Parathyroid adenoma (tissue), 2 donors: ENCODE data around the gene LAMA2.

Experiments used
- H2AFZ ChIP-seq: fragments of 300-600 bp; sonication (generic); one replicate; pipeline ENCODE4 v1.7.0; 2017; ENCODE audit warnings: antibody characterized with exemption, mild to moderate bottlenecking
- H3K27ac ChIP-seq: fragments of 300-600 bp; sonication (generic); one replicate; pipeline ENCODE4 v1.7.0; 2017
- H3K27me3 ChIP-seq: fragments of 300-600 bp; sonication (generic); one replicate; pipeline ENCODE4 v1.7.0; 2017; ENCODE audit warnings: low read length; ENCODE audit not compliant: control insufficient read depth, insufficient read depth
- H3K36me3 ChIP-seq: fragments of 300-600 bp; sonication (generic); one replicate; pipeline ENCODE4 v1.7.0; 2017; ENCODE audit warnings: low read length; ENCODE audit not compliant: control insufficient read depth, insufficient read depth
- H3K4me1 ChIP-seq: fragments of 300-600 bp; sonication (generic); one replicate; pipeline ENCODE4 v1.7.0; 2017; ENCODE audit warnings: control low read depth
- H3K4me2 ChIP-seq: fragments of 300-600 bp; sonication (generic); one replicate; pipeline ENCODE4 v1.7.0; 2017; ENCODE audit warnings: low read length
- H3K4me3 ChIP-seq: fragments of 300-600 bp; sonication (generic); one replicate; pipeline ENCODE4 v1.7.0; 2017; ENCODE audit warnings: low read depth, low read length
- H3K79me2 ChIP-seq: fragments of 300-600 bp; sonication (generic); one replicate; pipeline ENCODE4 v1.7.0; 2017; ENCODE audit warnings: control low read depth
- H3K9ac ChIP-seq: fragments of 300-600 bp; sonication (generic); one replicate; pipeline ENCODE4 v1.7.0; 2017; ENCODE audit warnings: mild to moderate bottlenecking
- H3K9me3 ChIP-seq: fragments of 300-600 bp; sonication (generic); one replicate; pipeline ENCODE4 v1.7.0; 2017; ENCODE audit warnings: low read length; ENCODE audit not compliant: control insufficient read depth
- TF ChIP-seq, protein P1 (sequence below): fragments of 300-600 bp; sonication (generic); IDR thresholded peaks from one replicate; pipeline ENCODE4 v1.7.0; 2017; ENCODE audit warnings: antibody characterized with exemption, mild to moderate bottlenecking
- donor health status: primary hyperparathyroidism.

The LAMA2 gene

GRCh38 chr6:129312880-129313279 lies 429.9 kb downstream of the LAMA2 start:
- Histone ChIP-seq H3K27ac (no peak overlapping the region), H3K9me3 (peaks cover 2% of the 10 kb centered on the region), H3K36me3 (no peaks in the 10 kb centered on the region), H2AFZ (no peak overlapping the region), H3K9ac (no peak overlapping the region), H3K79me2 (no peaks in the 10 kb centered on the region), H3K4me1 (no peaks in the 10 kb centered on the region), H3K4me2 (no peak overlapping the region), H3K27me3 (no peaks in the 10 kb centered on the region), H3K4me3 (no peak overlapping the region)
- TF ChIP-seq, protein P1, sequence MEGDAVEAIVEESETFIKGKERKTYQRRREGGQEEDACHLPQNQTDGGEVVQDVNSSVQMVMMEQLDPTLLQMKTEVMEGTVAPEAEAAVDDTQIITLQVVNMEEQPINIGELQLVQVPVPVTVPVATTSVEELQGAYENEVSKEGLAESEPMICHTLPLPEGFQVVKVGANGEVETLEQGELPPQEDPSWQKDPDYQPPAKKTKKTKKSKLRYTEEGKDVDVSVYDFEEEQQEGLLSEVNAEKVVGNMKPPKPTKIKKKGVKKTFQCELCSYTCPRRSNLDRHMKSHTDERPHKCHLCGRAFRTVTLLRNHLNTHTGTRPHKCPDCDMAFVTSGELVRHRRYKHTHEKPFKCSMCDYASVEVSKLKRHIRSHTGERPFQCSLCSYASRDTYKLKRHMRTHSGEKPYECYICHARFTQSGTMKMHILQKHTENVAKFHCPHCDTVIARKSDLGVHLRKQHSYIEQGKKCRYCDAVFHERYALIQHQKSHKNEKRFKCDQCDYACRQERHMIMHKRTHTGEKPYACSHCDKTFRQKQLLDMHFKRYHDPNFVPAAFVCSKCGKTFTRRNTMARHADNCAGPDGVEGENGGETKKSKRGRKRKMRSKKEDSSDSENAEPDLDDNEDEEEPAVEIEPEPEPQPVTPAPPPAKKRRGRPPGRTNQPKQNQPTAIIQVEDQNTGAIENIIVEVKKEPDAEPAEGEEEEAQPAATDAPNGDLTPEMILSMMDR = no peak

- H3K79me2 ChIP-seq = no peaks in the 10 kb centered on the region
- TF ChIP-seq, protein P1 = no peak
- no peak overlapping the region for H3K9ac ChIP-seq
- no peaks in the 10 kb centered on the region for H3K27me3 ChIP-seq
- no peak overlapping the region for H2AFZ ChIP-seq
- H3K4me3 ChIP-seq = no peak overlapping the region
- H3K9me3 ChIP-seq = no peaks in the 10 kb centered on the region
- no peak overlapping the region for H3K27ac ChIP-seq
- no peak overlapping the region for H3K4me2 ChIP-seq
- no peaks in the 10 kb centered on the region for H3K4me1 ChIP-seq
- H3K36me3 ChIP-seq = no peaks in the 10 kb centered on the region
These were observed 431.6 kb downstream of the LAMA2 start for GRCh38 chr6:129314575-129314974.

DNA sequence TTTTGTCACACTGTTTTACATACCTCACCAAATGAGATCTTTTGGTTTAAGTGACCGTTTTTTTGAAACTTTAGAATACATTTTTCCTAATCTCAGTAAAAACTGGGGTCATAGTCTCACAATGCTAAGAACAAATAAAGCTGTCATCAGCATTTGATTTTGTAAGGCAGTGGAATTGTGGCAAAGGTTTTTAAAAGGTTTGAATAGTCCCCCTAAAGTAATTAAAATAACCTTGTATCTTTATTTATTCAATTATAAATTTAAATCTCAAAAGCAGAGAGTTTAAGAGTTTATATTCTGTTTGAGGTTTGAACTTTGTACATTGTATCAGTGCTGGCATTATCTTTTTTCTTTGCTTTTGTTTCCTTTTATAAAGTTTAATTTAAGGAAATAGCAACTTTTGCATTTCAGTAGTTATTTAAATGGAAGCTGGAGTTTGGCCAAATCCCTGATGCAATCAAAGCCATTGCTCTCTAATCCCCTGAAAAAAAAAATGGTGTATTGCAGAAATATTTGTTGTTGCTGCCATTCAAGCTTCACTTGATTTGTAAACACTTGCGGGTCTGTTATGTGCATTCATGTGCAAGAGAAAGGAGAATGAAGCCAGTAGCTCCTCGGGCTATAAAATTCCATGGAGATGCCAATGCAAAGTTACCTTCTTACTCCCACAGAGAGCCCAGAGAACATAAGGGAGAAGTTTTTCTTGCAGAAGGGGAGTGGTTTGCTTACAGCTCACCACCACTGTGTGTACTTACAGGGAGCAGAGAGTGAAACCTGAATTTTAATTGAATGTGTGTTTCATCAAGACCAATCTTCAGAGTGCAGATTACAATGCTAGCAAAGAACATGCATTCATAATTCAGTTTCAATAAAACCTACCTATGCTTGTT lies 435.2 kb downstream of the LAMA2 start:
- Histone ChIP-seq H3K27ac (no peak overlapping the region), H3K79me2 (no peaks in the 10 kb centered on the region), H3K4me2 (no peak overlapping the region), H3K9ac (no peak overlapping the region), H3K9me3 (no peaks in the 10 kb centered on the region), H3K4me3 (no peak overlapping the region), H3K36me3 (no peaks in the 10 kb centered on the region), H3K27me3 (no peaks in the 10 kb centered on the region), H3K4me1 (no peaks in the 10 kb centered on the region), H2AFZ (no peak overlapping the region)
- TF ChIP-seq, protein P1 = no peak

- Histone ChIP-seq H3K9ac (no peak overlapping the region), H3K27me3 (no peaks in the 10 kb centered on the region), H3K27ac (no peak overlapping the region), H3K9me3 (no peaks in the 10 kb centered on the region), H3K79me2 (no peaks in the 10 kb centered on the region), H2AFZ (no peak overlapping the region), H3K36me3 (no peaks in the 10 kb centered on the region), H3K4me3 (no peak overlapping the region), H3K4me2 (no peak overlapping the region), H3K4me1 (no peaks in the 10 kb centered on the region)
- TF ChIP-seq, protein P1 = no peak
These were observed 438.0 kb downstream of the LAMA2 start for GRCh38 chr6:129320892-129321291.

GRCh38 chr6:129321303-129321702 lies 438.4 kb downstream of the LAMA2 start:
- H3K4me2 ChIP-seq = no peak overlapping the region
- no peak overlapping the region for H3K9ac ChIP-seq
- no peaks in the 10 kb centered on the region for H3K4me1 ChIP-seq
- H3K9me3 ChIP-seq = no peaks in the 10 kb centered on the region
- TF ChIP-seq, protein P1 = no peak
- no peaks in the 10 kb centered on the region for H3K27me3 ChIP-seq
- no peaks in the 10 kb centered on the region for H3K36me3 ChIP-seq
- no peak overlapping the region for H3K27ac ChIP-seq
- H3K79me2 ChIP-seq = no peaks in the 10 kb centered on the region
- no peak overlapping the region for H3K4me3 ChIP-seq
- H2AFZ ChIP-seq = no peak overlapping the region
